CD1c-positive myeloid dendritic cell (primary cell): ENCODE results near the gene PTPRN.
A peak's percentile ranks its signal among the peaks of the same experiment; 100 is the strongest.

ENCODE experiments used
- DNase-seq: peaks from one replicate; pipeline ENCODE4 v3.0.0-alpha.2; 2016; ENCODE audit errors: extremely low spot score

Gene PTPRN

GRCh38 chr2:219245899-219246230 lies 63.3 kb downstream of the PTPRN start:
- DNase-seq, result no peak

DNA sequence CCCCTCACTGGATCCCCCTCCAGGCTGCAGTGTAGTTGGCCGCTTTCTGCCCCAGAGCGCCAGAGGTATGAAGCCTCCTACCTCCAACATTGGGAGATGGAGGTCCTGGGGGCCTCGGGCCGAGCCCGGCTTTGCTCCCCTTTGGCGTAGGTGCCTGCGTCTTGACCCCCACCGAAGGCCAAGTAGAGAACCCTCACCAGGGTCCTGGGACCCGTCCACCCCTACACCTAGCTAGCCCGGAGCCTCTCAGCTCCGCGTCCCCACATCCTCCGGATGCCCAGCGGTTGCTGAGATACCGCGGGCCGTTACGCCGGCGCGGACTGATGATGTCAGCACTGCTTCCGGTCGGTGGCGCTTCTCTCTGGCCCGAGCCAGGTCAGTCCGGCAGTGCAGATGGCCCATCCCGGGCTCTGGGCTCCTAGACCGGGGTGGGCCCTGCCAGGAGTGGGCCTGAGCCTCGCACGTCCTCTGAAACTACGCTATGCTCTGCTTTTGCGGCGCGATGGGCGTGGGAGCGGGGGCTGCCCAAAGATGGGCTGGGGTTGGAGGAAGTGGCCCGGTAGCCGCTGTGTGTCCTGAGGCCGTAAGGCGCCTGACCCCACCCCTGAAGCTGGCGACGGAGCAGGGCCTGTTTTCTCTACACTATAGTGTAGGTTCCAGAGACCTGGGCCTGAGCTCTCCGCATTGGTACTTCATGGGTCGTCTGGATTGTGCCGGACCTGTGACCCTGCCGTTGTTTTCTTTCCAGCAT lies 63.9 kb downstream of the PTPRN start, which contains the start of the genes GLB1L and STK16:
TSS of gene GLB1L (minus strand) at position 297 of the 751 bp plus-strand sequence. CDS start 1,871 bp downstream, outside the sequence.
TSS of gene STK16 (plus strand) at position 332 of the 751 bp plus-strand sequence. CDS start 521 bp downstream, outside the sequence.
- DNase-seq, result peak; percentile 96

GRCh38 chr2:219244789-219245147 lies 64.4 kb downstream of the PTPRN start:
- no peak for DNase-seq

DNA sequence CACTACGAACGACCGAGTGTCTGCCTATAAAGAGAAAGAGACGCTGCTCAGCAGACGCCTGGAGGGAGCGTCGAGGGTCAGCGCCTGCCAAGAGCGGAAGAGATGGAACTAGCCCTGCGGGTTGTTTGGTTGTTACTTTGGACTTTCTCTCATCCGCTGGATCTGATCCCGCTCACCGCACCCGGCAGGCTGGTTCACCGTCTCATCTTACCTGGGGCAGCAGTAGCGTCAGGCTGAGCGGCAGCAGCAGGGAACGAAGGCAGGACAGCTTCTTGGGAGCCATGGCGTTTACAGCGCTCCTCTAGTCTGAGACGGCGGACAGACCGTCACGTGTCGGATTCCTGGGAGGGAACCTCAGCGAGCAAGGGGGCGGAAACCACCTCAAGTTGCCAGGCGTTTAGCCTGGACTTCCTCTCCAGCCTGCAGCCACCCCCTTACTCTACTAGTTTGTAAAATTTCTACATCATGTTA lies 65.9 kb downstream of the PTPRN start:
- DNase-seq, result peak; percentile 84
